K562 (cell line): ENCODE data around the gene CMIP.

Source experiments
- BHLHE40 ChIP-seq: IDR thresholded peaks from 2 replicates; pipeline ENCODE4 v1.6.1; 2011; ENCODE audit warnings: low read length, improper control_type of control experiment
- CBFB ChIP-seq: sonication (generic); formaldehyde crosslinking; IDR thresholded peaks from 2 replicates; pipeline ENCODE4 v1.4.0; 2020; ENCODE audit warnings: mild to moderate bottlenecking, missing genetic modification reagents
- ELF1 ChIP-seq: fragments of 200-800 bp; sonication (Bioruptor generic); IDR thresholded peaks from 2 replicates; pipeline ENCODE4 v1.6.1; 2016; ENCODE audit warnings: missing genetic modification characterization, missing compliant biosample characterization
- ESRRA ChIP-seq: fragments of 450-650 bp; IDR thresholded peaks from 2 replicates; pipeline ENCODE4 v1.6.1; 2014; ENCODE audit warnings: low read depth, mild to moderate bottlenecking, moderate library complexity, borderline replicate concordance
- FOXJ3 ChIP-seq: sonication (generic); formaldehyde crosslinking; IDR thresholded peaks from 2 replicates; pipeline ENCODE4 v1.4.0; 2020; ENCODE audit warnings: mild to moderate bottlenecking, missing genetic modification reagents
- HMG20A ChIP-seq: fragments of 450-650 bp; formaldehyde crosslinking; conservative IDR thresholded peaks from 2 replicates; pipeline ENCODE4 v1.4.0; 2020; ENCODE audit warnings: mild to moderate bottlenecking, mixed read lengths
- MYC ChIP-seq, 2 experiments: fragments of 250-450 bp in 1 of 2; sonication (Bioruptor Pico) in 1 of 2; IDR thresholded peaks; 2 replicates each; pipeline versions ENCODE4 v1.5.1 to v1.6.1; 2012 to 2021; ENCODE audit warnings: low read depth in 2 of 2, borderline replicate concordance in 1 of 2, improper control_type of control experiment in 1 of 2, low read length in 1 of 2, mild to moderate bottlenecking in 1 of 2, moderate library complexity in 1 of 2
- NR3C1 ChIP-seq: sonication (generic); formaldehyde crosslinking; IDR thresholded peaks from 2 replicates; pipeline ENCODE4 v1.8.1; 2022; ENCODE audit warnings: missing genetic modification reagents
- RNF2 ChIP-seq: sonication (generic); IDR thresholded peaks from 2 replicates; pipeline ENCODE4 v1.6.1; 2016
- SMC3 ChIP-seq: conservative IDR thresholded peaks from 2 replicates; pipeline ENCODE4 v1.6.1; 2011; ENCODE audit warnings: low read depth, low read length, improper control_type of control experiment; ENCODE audit not compliant: insufficient read depth
- TF ChIP-seq, protein P1 (sequence below): fragments of 450-650 bp; IDR thresholded peaks from 2 replicates; pipeline ENCODE4 v1.7.0; 2016; ENCODE audit warnings: borderline replicate concordance
- TF ChIP-seq, protein P2 (sequence below): sonication (generic); formaldehyde crosslinking; IDR thresholded peaks from 2 replicates; pipeline ENCODE4 v1.8.1; 2022; ENCODE audit warnings: missing genetic modification reagents
- TF ChIP-seq, protein P3 (sequence below): sonication (generic); formaldehyde crosslinking; IDR thresholded peaks from 2 replicates; pipeline ENCODE4 v1.8.1; 2023; ENCODE audit warnings: mild to moderate bottlenecking, missing genetic modification reagents
- TF ChIP-seq, protein P4 (sequence below): IDR thresholded peaks from 3 replicates; pipeline ENCODE4 v1.6.1; 2011; ENCODE audit warnings: borderline replicate concordance, mild to moderate bottlenecking; ENCODE audit not compliant: insufficient read length, insufficient read depth

DNA sequence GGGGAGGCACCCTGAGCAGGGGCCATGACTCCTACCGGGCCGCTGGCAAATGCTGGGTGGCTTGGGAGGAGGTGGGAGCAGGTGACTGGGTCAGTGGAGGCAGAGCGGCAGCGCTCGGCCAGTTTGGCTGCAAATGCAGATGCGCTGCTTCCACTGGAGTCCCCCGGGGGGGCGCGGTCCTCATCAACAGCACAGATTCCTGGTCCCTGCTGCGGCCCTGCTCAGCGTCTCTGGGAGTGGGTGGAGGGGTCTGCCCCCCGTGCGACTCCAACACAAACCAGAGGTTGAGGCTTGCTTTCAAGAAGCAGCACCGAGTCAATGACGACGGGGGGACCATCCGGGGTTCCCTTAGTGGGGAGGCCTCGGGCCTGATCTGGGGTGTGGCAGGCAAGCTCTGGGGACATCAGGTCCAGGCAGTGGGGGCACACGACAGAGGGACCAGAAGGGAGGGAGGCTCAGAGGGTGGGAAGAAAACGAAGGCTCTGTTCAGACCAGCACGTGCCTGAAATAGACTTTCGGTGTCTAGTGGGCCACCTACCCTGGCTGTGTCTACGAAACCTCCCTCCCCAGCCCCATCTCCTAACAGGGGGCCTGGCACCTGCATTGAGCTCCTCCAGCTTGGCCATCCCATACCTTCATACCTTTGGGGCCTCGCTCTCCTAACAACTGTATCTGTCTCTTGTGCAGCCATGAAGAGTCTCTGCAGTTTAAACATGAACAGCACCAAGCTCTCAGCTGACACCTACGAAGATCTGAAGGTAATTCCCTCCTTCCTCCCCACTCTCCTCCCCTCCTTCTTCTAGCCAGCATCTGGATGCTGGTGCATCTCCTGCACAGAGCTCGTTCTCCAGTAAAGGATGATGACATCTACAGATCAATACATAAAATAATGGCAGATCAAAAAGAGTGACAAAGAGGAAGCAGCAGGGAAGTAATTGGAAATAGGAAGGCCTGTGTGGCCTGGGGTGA, 262.0 kb downstream of the CMIP start:
- no peak for TF ChIP-seq MYC (IDR thresholded peaks at IDR 0.05; ENCODE audit: low read depth, low read length)
- TF ChIP-seq MYC (CRISPR knock-in tag; IDR thresholded peaks at IDR 0.05; ENCODE audit: borderline replicate concordance, low read depth): no peak
- TF ChIP-seq, protein P1, sequence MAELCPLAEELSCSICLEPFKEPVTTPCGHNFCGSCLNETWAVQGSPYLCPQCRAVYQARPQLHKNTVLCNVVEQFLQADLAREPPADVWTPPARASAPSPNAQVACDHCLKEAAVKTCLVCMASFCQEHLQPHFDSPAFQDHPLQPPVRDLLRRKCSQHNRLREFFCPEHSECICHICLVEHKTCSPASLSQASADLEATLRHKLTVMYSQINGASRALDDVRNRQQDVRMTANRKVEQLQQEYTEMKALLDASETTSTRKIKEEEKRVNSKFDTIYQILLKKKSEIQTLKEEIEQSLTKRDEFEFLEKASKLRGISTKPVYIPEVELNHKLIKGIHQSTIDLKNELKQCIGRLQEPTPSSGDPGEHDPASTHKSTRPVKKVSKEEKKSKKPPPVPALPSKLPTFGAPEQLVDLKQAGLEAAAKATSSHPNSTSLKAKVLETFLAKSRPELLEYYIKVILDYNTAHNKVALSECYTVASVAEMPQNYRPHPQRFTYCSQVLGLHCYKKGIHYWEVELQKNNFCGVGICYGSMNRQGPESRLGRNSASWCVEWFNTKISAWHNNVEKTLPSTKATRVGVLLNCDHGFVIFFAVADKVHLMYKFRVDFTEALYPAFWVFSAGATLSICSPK: no peak
- no peak for TF ChIP-seq SMC3
- TF ChIP-seq HMG20A (CRISPR knock-in tag): no peak
- no peak for TF ChIP-seq BHLHE40
- TF ChIP-seq ELF1 (tag): no peak
- no peak for TF ChIP-seq RNF2
- TF ChIP-seq NR3C1 (CRISPR knock-in tag): no peak
- TF ChIP-seq, protein P2, sequence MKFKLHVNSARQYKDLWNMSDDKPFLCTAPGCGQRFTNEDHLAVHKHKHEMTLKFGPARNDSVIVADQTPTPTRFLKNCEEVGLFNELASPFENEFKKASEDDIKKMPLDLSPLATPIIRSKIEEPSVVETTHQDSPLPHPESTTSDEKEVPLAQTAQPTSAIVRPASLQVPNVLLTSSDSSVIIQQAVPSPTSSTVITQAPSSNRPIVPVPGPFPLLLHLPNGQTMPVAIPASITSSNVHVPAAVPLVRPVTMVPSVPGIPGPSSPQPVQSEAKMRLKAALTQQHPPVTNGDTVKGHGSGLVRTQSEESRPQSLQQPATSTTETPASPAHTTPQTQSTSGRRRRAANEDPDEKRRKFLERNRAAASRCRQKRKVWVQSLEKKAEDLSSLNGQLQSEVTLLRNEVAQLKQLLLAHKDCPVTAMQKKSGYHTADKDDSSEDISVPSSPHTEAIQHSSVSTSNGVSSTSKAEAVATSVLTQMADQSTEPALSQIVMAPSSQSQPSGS (CRISPR knock-in tag): no peak
- TF ChIP-seq, protein P3, sequence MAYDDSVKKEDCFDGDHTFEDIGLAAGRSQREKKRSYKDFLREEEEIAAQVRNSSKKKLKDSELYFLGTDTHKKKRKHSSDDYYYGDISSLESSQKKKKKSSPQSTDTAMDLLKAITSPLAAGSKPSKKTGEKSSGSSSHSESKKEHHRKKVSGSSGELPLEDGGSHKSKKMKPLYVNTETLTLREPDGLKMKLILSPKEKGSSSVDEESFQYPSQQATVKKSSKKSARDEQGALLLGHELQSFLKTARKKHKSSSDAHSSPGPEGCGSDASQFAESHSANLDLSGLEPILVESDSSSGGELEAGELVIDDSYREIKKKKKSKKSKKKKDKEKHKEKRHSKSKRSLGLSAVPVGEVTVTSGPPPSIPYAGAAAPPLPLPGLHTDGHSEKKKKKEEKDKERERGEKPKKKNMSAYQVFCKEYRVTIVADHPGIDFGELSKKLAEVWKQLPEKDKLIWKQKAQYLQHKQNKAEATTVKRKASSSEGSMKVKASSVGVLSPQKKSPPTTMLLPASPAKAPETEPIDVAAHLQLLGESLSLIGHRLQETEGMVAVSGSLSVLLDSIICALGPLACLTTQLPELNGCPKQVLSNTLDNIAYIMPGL (CRISPR knock-in tag): no peak
- TF ChIP-seq ESRRA: no peak
- no peak for TF ChIP-seq FOXJ3 (CRISPR knock-in tag)
- TF ChIP-seq, protein P4, sequence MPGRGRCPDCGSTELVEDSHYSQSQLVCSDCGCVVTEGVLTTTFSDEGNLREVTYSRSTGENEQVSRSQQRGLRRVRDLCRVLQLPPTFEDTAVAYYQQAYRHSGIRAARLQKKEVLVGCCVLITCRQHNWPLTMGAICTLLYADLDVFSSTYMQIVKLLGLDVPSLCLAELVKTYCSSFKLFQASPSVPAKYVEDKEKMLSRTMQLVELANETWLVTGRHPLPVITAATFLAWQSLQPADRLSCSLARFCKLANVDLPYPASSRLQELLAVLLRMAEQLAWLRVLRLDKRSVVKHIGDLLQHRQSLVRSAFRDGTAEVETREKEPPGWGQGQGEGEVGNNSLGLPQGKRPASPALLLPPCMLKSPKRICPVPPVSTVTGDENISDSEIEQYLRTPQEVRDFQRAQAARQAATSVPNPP: no peak
- TF ChIP-seq CBFB: no peak
